Sigmoid colon (tissue), 4 donors: ENCODE data around the gene VAV3.

Experiments
- CTCF ChIP-seq, 4 experiments: fragments of 450-650 bp in 3 of 4; fragments of 200-600 bp in 1 of 4; IDR thresholded peaks; one replicate each; pipeline ENCODE4 v1.5.1; 2016 to 2019; ENCODE audit warnings: antibody characterized with exemption in 4 of 4, mild to moderate bottlenecking in 3 of 4, moderate library complexity in 2 of 4
- EP300 ChIP-seq, 4 donors: sonication (generic); formaldehyde crosslinking; IDR thresholded peaks; one replicate each; pipeline ENCODE4 v1.6.1; 2017; ENCODE audit warnings: antibody characterized with exemption in 4 of 4
- POLR2AphosphoS5 ChIP-seq, 4 donors: sonication (generic); formaldehyde crosslinking; IDR thresholded peaks; one replicate each; pipeline ENCODE4 v1.6.1; 2017; ENCODE audit warnings: antibody characterized with exemption in 4 of 4

GRCh38 chr1:107950464-107950863 is 14.5 kb downstream of the VAV3 start:
- TF ChIP-seq CTCF (IDR thresholded peaks at IDR 0.05), result no peak
- no peak for TF ChIP-seq POLR2AphosphoS5 (IDR thresholded peaks at IDR 0.05)
- TF ChIP-seq EP300 (IDR thresholded peaks at IDR 0.05), result no peak
